ENCODE data around the gene GNA12. TPM values are rescaled to one million over a fixed set of nuclear protein-coding genes. Genes with fewer than 3 reads are reported as not detected.
A peak's percentile ranks its signal among the peaks of the same experiment; 100 is the strongest.

Gene GNA12
- total RNA-seq, 3 donors from 2014 or later (not counting 1 experiment from before 2014, with no cell fraction given): 12.6 to 20.2 (median 19.5) TPM

DNA sequence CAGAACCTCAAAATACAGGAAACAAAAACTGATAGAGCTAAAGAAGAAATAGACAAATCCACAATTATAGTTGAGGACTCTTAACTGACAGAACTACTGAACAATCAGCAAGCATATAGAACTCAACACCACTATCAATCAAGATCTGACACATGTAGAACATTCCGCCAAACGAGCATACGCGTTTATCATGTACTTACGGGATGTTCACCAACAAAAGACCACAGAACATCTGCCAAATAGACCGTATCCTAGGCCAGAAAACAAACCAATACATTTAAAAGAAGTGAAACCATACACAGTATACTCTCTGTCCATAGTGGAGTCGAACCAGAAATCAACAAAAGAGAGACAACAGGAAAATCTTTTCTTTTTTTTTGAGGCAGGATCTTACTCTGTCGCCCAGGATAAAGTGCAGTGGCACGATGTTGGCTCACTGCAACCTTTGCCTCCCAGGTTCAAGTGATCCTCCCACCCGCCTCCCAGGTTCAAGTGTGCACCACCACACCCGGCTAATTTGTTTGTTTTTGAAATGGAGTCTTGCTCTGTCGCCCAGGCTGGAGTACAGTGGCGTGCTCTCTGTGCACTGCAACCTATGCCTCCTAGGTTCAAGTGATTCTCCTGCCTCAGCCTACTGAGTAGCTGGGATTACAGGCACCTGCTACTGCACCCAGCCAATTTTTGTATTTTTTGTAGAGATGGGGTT, 5.1 kb downstream of the GNA12 start:
- H3K27me3 ChIP-seq (ENCODE audit: control insufficient read depth, insufficient read depth, low read length): no peaks in the 10 kb centered on the region
- peaks cover 28 to 33% of the 10 kb centered on the region in 2 donors for H3K4me1 Mint-ChIP-seq
- H3K36me3 Mint-ChIP-seq: peaks cover 12% of the 10 kb centered on the region
- H3K27me3 Mint-ChIP-seq (ENCODE audit: low read depth in 2 of 2): no peaks in the 10 kb centered on the region
- peaks cover 9% of the 10 kb centered on the region for H3K4me1 ChIP-seq (ENCODE audit: control insufficient read depth, insufficient read depth, low read length)
- WGBS (ENCODE audit: insufficient coverage): 61% methylated on average over 13 of the region's 13 CpGs
- peak in 1 of 2 donors; percentile 14 for DNase-seq
- no peak for ATAC-seq
- H3K4me3 Mint-ChIP-seq: no peak overlapping the region
- TF ChIP-seq, protein P1, sequence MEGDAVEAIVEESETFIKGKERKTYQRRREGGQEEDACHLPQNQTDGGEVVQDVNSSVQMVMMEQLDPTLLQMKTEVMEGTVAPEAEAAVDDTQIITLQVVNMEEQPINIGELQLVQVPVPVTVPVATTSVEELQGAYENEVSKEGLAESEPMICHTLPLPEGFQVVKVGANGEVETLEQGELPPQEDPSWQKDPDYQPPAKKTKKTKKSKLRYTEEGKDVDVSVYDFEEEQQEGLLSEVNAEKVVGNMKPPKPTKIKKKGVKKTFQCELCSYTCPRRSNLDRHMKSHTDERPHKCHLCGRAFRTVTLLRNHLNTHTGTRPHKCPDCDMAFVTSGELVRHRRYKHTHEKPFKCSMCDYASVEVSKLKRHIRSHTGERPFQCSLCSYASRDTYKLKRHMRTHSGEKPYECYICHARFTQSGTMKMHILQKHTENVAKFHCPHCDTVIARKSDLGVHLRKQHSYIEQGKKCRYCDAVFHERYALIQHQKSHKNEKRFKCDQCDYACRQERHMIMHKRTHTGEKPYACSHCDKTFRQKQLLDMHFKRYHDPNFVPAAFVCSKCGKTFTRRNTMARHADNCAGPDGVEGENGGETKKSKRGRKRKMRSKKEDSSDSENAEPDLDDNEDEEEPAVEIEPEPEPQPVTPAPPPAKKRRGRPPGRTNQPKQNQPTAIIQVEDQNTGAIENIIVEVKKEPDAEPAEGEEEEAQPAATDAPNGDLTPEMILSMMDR (IDR thresholded peaks at IDR 0.05): no peak
- no peaks in the 10 kb centered on the region for H3K9me3 Mint-ChIP-seq
- H3K4me3 ChIP-seq (ENCODE audit: low read length): no peak overlapping the region
- H3K9me3 ChIP-seq (ENCODE audit: control insufficient read depth, insufficient read depth, low read length): no peaks in the 10 kb centered on the region
- H3K27ac ChIP-seq (ENCODE audit: low read length): peak overlapping the region; percentile 3
- peak overlapping the region in 1 of 2 donors; percentile 40 for H3K27ac Mint-ChIP-seq
- intact Hi-C loops (cut with micrococcal nuclease): no loop called here
- H3K36me3 ChIP-seq (ENCODE audit: control insufficient read depth, insufficient read depth, low read length): no peaks in the 10 kb centered on the region

DNA sequence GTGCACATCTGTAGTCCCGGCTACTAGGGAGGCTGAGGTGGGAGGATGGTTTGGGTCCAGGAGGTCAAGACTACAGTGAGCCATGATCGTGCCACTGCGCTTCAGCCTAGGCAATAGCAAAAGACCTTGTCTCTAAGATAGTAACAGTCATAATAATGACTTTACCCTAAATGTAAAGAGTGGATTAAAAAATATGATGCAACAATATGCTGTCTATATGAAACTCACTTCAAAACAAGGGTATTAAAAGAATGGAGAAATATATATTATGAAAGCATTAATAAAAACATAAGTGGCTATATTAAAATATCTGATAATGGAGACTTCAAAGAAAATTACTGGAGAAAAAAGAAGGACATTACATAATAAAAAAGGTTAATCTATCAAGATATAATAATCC, 5.7 kb downstream of the GNA12 start:
- WGBS (ENCODE audit: insufficient coverage): 100% methylated on average over 1 of the region's 3 CpGs
- TF ChIP-seq, protein P1 (IDR thresholded peaks at IDR 0.05): no peak
- no peak overlapping the region for H3K27ac ChIP-seq (ENCODE audit: low read length)
- no peaks in the 10 kb centered on the region for H3K36me3 ChIP-seq (ENCODE audit: control insufficient read depth, insufficient read depth, low read length)
- Mint-ChIP-seq H3K4me3 (no peak overlapping the region), H3K36me3 (peaks cover 12% of the 10 kb centered on the region), H3K4me1 (peaks cover 28 to 33% of the 10 kb centered on the region in 2 donors), H3K27me3 (ENCODE audit: low read depth in 2 of 2) (no peaks in the 10 kb centered on the region), H3K27ac (peak overlapping the region in 1 of 2 donors; percentile 40), H3K9me3 (no peaks in the 10 kb centered on the region)
- H3K4me1 ChIP-seq (ENCODE audit: control insufficient read depth, insufficient read depth, low read length): peaks cover 8% of the 10 kb centered on the region
- ATAC-seq (no peak), DNase-seq (no peak)
- no peaks in the 10 kb centered on the region for H3K9me3 ChIP-seq (ENCODE audit: control insufficient read depth, insufficient read depth, low read length)
- H3K4me3 ChIP-seq (ENCODE audit: low read length): no peak overlapping the region
- intact Hi-C loops (cut with micrococcal nuclease): no loop called here
- H3K27me3 ChIP-seq (ENCODE audit: control insufficient read depth, insufficient read depth, low read length): no peaks in the 10 kb centered on the region

DNA sequence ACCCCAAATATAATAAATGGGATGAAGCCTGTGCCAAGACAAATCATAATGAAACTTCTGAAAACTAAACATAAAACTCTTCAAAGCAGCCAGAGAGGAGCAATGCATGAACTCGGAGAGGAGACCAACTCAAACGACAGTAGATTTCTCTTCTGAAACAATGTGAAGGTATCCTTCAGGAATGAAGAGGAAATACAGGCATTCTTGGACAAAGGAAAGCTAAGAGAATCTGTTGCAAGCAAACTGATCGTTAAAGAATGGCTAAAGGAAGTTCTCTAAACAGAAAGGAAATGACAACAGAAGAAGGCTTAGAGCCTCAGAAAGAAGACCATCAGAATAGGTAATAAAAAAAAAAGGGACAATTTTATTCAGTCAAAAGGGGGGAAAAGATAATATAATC, 6.6 kb downstream of the GNA12 start:
- Mint-ChIP-seq H3K27ac (no peak overlapping the region), H3K4me3 (no peak overlapping the region), H3K4me1 (peaks cover 23 to 25% of the 10 kb centered on the region in 2 donors), H3K9me3 (no peaks in the 10 kb centered on the region), H3K27me3 (ENCODE audit: low read depth in 2 of 2) (no peaks in the 10 kb centered on the region), H3K36me3 (peaks cover 12% of the 10 kb centered on the region)
- H3K36me3 ChIP-seq (ENCODE audit: control insufficient read depth, insufficient read depth, low read length): no peaks in the 10 kb centered on the region
- no peaks in the 10 kb centered on the region for H3K4me1 ChIP-seq (ENCODE audit: control insufficient read depth, insufficient read depth, low read length)
- TF ChIP-seq, protein P1 (IDR thresholded peaks at IDR 0.05): no peak
- no peaks in the 10 kb centered on the region for H3K9me3 ChIP-seq (ENCODE audit: control insufficient read depth, insufficient read depth, low read length)
- ATAC-seq: no peak
- intact Hi-C loops (cut with micrococcal nuclease): no loop called here
- DNase-seq: no peak
- no peak overlapping the region for H3K4me3 ChIP-seq (ENCODE audit: low read length)
- WGBS (ENCODE audit: insufficient coverage): 35% methylated on average over 3 of the region's 3 CpGs
- no peaks in the 10 kb centered on the region for H3K27me3 ChIP-seq (ENCODE audit: control insufficient read depth, insufficient read depth, low read length)
- no peak overlapping the region for H3K27ac ChIP-seq (ENCODE audit: low read length)

Measured in natural killer cell (primary cell).